ENCODE data around the gene UMAD1. TPM values are rescaled to one million over a fixed set of nuclear protein-coding genes. Genes with fewer than 3 reads are reported as not detected.

The UMAD1 gene
- total and polyA plus RNA-seq, 10 donors, result 7.6 to 21.2 (median 14.2) TPM

DNA sequence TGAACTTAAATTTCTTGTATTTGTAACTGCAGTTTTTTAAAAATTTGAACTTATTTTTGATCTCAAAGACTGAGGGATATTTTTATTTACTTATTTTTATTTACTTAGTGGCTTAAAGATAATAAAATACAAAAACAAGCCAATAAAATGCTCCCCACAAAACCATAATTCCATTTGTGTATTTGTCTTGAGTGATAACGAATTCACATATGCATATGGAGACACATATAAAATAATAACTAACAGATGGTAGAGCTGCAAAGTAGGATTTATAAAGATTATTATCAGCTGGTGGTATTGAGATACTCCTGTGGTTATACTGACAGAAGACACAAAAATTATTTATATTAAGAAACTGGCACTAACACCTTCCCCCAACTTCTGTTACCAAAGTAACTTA, 168.1 kb downstream of the UMAD1 start:
- no peak for DNase-seq
- 91 to 99% (median 98%) methylated on average over 1 of the region's 1 CpG for WGBS, 5 donors
- peaks cover 0 to 16% (median 5%) of the 10 kb centered on the region in 6 donors for H3K4me1 ChIP-seq
- intact Hi-C loops (cut with DNase I; ENCODE audit: low total_unique reads), result no loop called here
- no peak overlapping the region for H3K4me3 ChIP-seq
- H3K36me3 ChIP-seq, result no peaks in the 10 kb centered on the region
- TF ChIP-seq POLR2A (IDR thresholded peaks at IDR 0.05) (no peak), POLR2AphosphoS5 (IDR thresholded peaks at IDR 0.05) (no peak)
- TF ChIP-seq, protein P1, sequence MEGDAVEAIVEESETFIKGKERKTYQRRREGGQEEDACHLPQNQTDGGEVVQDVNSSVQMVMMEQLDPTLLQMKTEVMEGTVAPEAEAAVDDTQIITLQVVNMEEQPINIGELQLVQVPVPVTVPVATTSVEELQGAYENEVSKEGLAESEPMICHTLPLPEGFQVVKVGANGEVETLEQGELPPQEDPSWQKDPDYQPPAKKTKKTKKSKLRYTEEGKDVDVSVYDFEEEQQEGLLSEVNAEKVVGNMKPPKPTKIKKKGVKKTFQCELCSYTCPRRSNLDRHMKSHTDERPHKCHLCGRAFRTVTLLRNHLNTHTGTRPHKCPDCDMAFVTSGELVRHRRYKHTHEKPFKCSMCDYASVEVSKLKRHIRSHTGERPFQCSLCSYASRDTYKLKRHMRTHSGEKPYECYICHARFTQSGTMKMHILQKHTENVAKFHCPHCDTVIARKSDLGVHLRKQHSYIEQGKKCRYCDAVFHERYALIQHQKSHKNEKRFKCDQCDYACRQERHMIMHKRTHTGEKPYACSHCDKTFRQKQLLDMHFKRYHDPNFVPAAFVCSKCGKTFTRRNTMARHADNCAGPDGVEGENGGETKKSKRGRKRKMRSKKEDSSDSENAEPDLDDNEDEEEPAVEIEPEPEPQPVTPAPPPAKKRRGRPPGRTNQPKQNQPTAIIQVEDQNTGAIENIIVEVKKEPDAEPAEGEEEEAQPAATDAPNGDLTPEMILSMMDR (IDR thresholded peaks at IDR 0.05 in 8 of 11, conservative IDR thresholded peaks at IDR 0.05 in 3 of 11), result no peak
- no peak overlapping the region for H3K27ac ChIP-seq
- H3K9me3 ChIP-seq, result no peaks in the 10 kb centered on the region
- no peaks in the 10 kb centered on the region for H3K27me3 ChIP-seq (replicated peaks in 1 of 7)

DNA sequence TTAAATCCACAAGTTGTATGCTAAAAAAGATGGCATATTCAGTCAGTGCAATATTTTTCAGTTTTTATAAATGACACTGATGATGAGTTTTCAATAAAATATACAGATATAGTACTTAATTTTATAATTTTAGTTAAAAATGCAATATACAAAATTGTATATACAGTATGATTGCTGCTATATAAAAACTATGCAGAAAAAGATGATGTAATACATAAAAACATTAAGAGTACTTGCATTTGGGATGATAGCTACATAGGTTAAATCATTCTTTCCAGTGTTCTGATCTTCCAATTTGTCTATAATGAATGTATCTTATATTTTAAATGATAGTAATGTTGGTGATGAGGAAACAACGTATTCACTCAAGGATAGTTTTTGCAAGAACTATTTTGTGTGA, 169.8 kb downstream of the UMAD1 start:
- WGBS, 5 donors, result 93 to 98% (median 96%) methylated on average over 1 of the region's 1 CpG
- TF ChIP-seq, protein P1 (IDR thresholded peaks at IDR 0.05 in 8 of 11, conservative IDR thresholded peaks at IDR 0.05 in 3 of 11), result no peak
- TF ChIP-seq POLR2AphosphoS5 (IDR thresholded peaks at IDR 0.05) (no peak), POLR2A (IDR thresholded peaks at IDR 0.05) (no peak)
- Histone ChIP-seq H3K9me3 (no peaks in the 10 kb centered on the region), H3K4me1 (peaks cover 0 to 19% (median 11%) of the 10 kb centered on the region in 6 donors), H3K4me3 (no peak overlapping the region), H3K27me3 (replicated peaks in 1 of 7) (no peaks in the 10 kb centered on the region), H3K36me3 (no peaks in the 10 kb centered on the region), H3K27ac (no peak overlapping the region)
- intact Hi-C loops (cut with DNase I; ENCODE audit: low total_unique reads), result no loop called here
- no peak for DNase-seq

DNA sequence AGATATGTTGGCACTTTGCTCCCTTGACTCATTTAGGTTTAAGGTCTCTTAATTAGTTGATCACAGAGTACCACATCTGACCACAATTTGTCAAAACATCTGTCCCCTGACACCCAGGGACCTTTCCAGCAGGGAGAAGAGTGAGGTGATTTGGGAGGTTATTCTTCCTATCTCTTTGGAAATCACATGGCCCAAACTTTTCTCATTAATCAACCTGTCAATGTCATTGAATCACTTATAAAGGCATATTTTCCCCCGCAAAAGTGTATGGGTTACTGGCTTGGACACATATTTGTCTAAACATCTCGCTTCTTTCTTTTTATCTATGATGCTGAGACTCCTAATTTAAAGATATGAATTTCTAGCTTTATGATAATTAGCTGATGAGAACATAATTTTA, 170.3 kb downstream of the UMAD1 start:
- DNase-seq, result no peak
- no peaks in the 10 kb centered on the region for H3K27me3 ChIP-seq (replicated peaks in 1 of 7)
- H3K9me3 ChIP-seq, result no peaks in the 10 kb centered on the region
- peaks cover 0 to 19% (median 12%) of the 10 kb centered on the region in 6 donors for H3K4me1 ChIP-seq
- H3K27ac ChIP-seq, result no peak overlapping the region
- TF ChIP-seq, protein P1 (IDR thresholded peaks at IDR 0.05 in 8 of 11, conservative IDR thresholded peaks at IDR 0.05 in 3 of 11), result no peak
- TF ChIP-seq POLR2AphosphoS5 (IDR thresholded peaks at IDR 0.05), result no peak
- no peak for TF ChIP-seq POLR2A (IDR thresholded peaks at IDR 0.05)
- no peak overlapping the region for H3K4me3 ChIP-seq
- no peaks in the 10 kb centered on the region for H3K36me3 ChIP-seq
- WGBS, 5 donors, result 90 to 98% (median 95%) methylated on average over 2 of the region's 2 CpGs
- intact Hi-C loops (cut with DNase I; ENCODE audit: low total_unique reads), result no loop called here

DNA sequence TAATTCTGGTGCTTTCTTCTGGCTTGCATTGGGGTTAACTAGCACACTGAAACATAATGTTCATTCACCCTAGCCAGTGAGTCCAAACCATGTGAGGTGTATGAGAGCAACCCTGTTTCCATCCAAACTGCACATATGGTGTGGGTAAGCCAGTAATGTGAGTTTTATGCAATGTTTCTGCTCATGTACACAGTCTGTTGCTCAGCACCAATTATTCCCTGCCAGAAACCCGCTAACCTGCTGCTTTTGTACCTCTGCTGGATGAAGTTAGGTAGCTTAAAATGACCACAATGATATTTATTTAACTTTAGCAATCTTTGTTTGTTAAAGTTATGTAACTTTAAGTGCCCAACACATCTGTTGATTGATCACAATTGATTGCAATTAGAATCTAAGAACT, 171.6 kb downstream of the UMAD1 start:
- H3K36me3 ChIP-seq, result no peaks in the 10 kb centered on the region
- TF ChIP-seq, protein P1 (IDR thresholded peaks at IDR 0.05 in 8 of 11, conservative IDR thresholded peaks at IDR 0.05 in 3 of 11), result no peak
- TF ChIP-seq POLR2A (IDR thresholded peaks at IDR 0.05) (no peak), POLR2AphosphoS5 (IDR thresholded peaks at IDR 0.05) (no peak)
- H3K4me3 ChIP-seq, result no peak overlapping the region
- WGBS, 5 donors, result 94 to 100% (median 98%) methylated on average over 1 of the region's 1 CpG
- intact Hi-C loops (cut with DNase I; ENCODE audit: low total_unique reads), result no loop called here
- H3K4me1 ChIP-seq, result peaks cover 5 to 26% (median 18%) of the 10 kb centered on the region in 6 donors
- DNase-seq, result no peak
- H3K27ac ChIP-seq, result no peak overlapping the region
- H3K27me3 ChIP-seq (replicated peaks in 1 of 7), result no peaks in the 10 kb centered on the region
- no peaks in the 10 kb centered on the region for H3K9me3 ChIP-seq
